Gastroesophageal sphincter (tissue), 4 donors: Measurements from ENCODE around the gene AFF3. TPM values are rescaled to one million over a fixed set of nuclear protein-coding genes. Genes with fewer than 3 reads are reported as not detected.

ENCODE experiments used
- ATAC-seq: fragments of 150-250 bp; one replicate; pipeline ENCODE4 v1.9.1; 2016; ENCODE audit warnings: mild to moderate bottlenecking, moderate library complexity
- H3K27ac ChIP-seq, 4 donors: fragments of 200-600 bp; sonication (generic) in 3 of 4; 1 replicate in 3 of 4; 2 replicates in 1 of 4; pipeline ENCODE4 v1.5.1; 2016 to 2019
- H3K27me3 ChIP-seq: fragments of 200-600 bp; sonication (generic); one replicate; pipeline ENCODE4 v1.5.1; 2019
- H3K36me3 ChIP-seq, 2 donors: fragments of 200-600 bp; sonication (generic); one replicate each; pipeline ENCODE4 v1.5.1; 2019; ENCODE audit warnings: control low read depth in 1 of 2
- H3K4me1 ChIP-seq, 3 donors: fragments of 200-600 bp; sonication (generic); 1 replicate in 2 of 3; 2 replicates in 1 of 3; pipeline ENCODE4 v1.5.1; 2016 to 2019; ENCODE audit warnings: control low read depth in 2 of 3
- H3K4me3 ChIP-seq, 2 donors: fragments of 200-600 bp; sonication (generic); one replicate each; pipeline ENCODE4 v1.5.1; 2019; ENCODE audit warnings: mild to moderate bottlenecking in 1 of 2, moderate library complexity in 1 of 2
- H3K9me3 ChIP-seq, 3 donors: fragments of 200-600 bp; sonication (generic); one replicate each; pipeline ENCODE4 v1.5.1; 2017 to 2019; ENCODE audit warnings: control low read depth in 2 of 3
- CTCF ChIP-seq, 4 experiments: fragments of 200-600 bp in 2 of 4; fragments of 450-650 bp in 2 of 4; sonication (generic) in 1 of 4; IDR thresholded peaks; one replicate each; pipeline ENCODE4 v1.5.1; 2017 to 2019; ENCODE audit warnings: antibody characterized with exemption in 4 of 4, mild to moderate bottlenecking in 2 of 4, moderate library complexity in 2 of 4
- EP300 ChIP-seq: sonication (generic); formaldehyde crosslinking; IDR thresholded peaks from one replicate; pipeline ENCODE4 v1.6.1; 2017; ENCODE audit warnings: antibody characterized with exemption, mild to moderate bottlenecking
- POLR2A ChIP-seq, 2 donors: fragments of 450-650 bp; IDR thresholded peaks; one replicate each; pipeline ENCODE4 v1.6.1; 2017; ENCODE audit warnings: antibody characterized with exemption in 2 of 2, mild to moderate bottlenecking in 2 of 2, moderate library complexity in 1 of 2
- POLR2AphosphoS5 ChIP-seq: sonication (generic); formaldehyde crosslinking; IDR thresholded peaks from one replicate; pipeline ENCODE4 v1.6.1; 2017; ENCODE audit warnings: antibody characterized with exemption
- WGBS, 2 donors: methylation state at CpG; one replicate each; pipeline ENCODE4 v1.1.5; 2018; ENCODE audit warnings: low coverage in 1 of 2; 5-methylcytosine and 5-hydroxymethylcytosine counted together
- total RNA-seq, 4 donors: library from RNA; depleted of rRNA; stranded (reverse); fragments of >200 nt; gene quantifications; one replicate each; pipeline ENCODE4 v1.1.0, GENCODE V29; 2016

The AFF3 gene
- total RNA-seq, 4 donors from 2014 or later: 15.4 to 74.8 (median 37.7) TPM

GRCh38 chr2:99543247-99543646 lies 599.1 kb downstream of the AFF3 start:
- no peak overlapping the region for H3K4me3 ChIP-seq
- H3K36me3 ChIP-seq: no peaks in the 10 kb centered on the region
- 60% methylated on average over 1 of the region's 1 CpG; no CpG with 5 or more reads in 1 of the 2 donors for WGBS, 2 donors
- ATAC-seq: no peak
- H3K27ac ChIP-seq: no peak overlapping the region
- TF ChIP-seq EP300: no peak
- no peak for TF ChIP-seq CTCF (IDR thresholded peaks at IDR 0.05)
- TF ChIP-seq POLR2AphosphoS5: no peak
- no peaks in the 10 kb centered on the region for H3K9me3 ChIP-seq
- H3K27me3 ChIP-seq: no peaks in the 10 kb centered on the region
- peaks cover 0 to 8% (median 0%) of the 10 kb centered on the region in 3 donors for H3K4me1 ChIP-seq

GRCh38 chr2:99537910-99538485 lies 604.4 kb downstream of the AFF3 start:
- Histone ChIP-seq H3K36me3 (no peaks in the 10 kb centered on the region), H3K9me3 (peaks cover 0 to 4% (median 0%) of the 10 kb centered on the region in 3 donors), H3K27ac (no peak overlapping the region), H3K27me3 (no peaks in the 10 kb centered on the region), H3K4me1 (no peaks in the 10 kb centered on the region), H3K4me3 (no peak overlapping the region)
- WGBS, 2 donors: 87 to 89% methylated on average over 4 of the region's 4 CpGs
- no peak for TF ChIP-seq EP300
- no peak for TF ChIP-seq POLR2A (IDR thresholded peaks at IDR 0.05)
- no peak for TF ChIP-seq POLR2AphosphoS5
- no peak for TF ChIP-seq CTCF (IDR thresholded peaks at IDR 0.05)
- ATAC-seq: no peak

- H3K27me3 ChIP-seq: no peaks in the 10 kb centered on the region
- no peak overlapping the region for H3K27ac ChIP-seq
- no peaks in the 10 kb centered on the region for H3K9me3 ChIP-seq
- H3K4me3 ChIP-seq: no peak overlapping the region
- H3K36me3 ChIP-seq: no peaks in the 10 kb centered on the region
- WGBS, 2 donors: 80 to 100% methylated on average over 2 of the region's 2 CpGs
- H3K4me1 ChIP-seq: no peaks in the 10 kb centered on the region
- no peak for TF ChIP-seq CTCF (IDR thresholded peaks at IDR 0.05)
- no peak for TF ChIP-seq POLR2AphosphoS5
- no peak for TF ChIP-seq POLR2A (IDR thresholded peaks at IDR 0.05)
- no peak for TF ChIP-seq EP300
- no peak for ATAC-seq
Observed at GRCh38 chr2:99524056-99524455, 618.3 kb downstream of the AFF3 start.

GRCh38 chr2:99522157-99522556 lies 620.2 kb downstream of the AFF3 start:
- Histone ChIP-seq H3K27me3 (no peaks in the 10 kb centered on the region), H3K27ac (no peak overlapping the region)
- WGBS, 2 donors: 88 to 100% methylated on average over 1 of the region's 2 CpGs

More at GRCh38 chr2:99522157-99522556, 620.2 kb downstream of the AFF3 start:
- ATAC-seq: no peak
- Histone ChIP-seq H3K9me3 (no peaks in the 10 kb centered on the region), H3K4me3 (no peak overlapping the region), H3K4me1 (no peaks in the 10 kb centered on the region), H3K36me3 (no peaks in the 10 kb centered on the region)
- TF ChIP-seq POLR2A (IDR thresholded peaks at IDR 0.05): no peak
- no peak for TF ChIP-seq CTCF (IDR thresholded peaks at IDR 0.05)
- no peak for TF ChIP-seq POLR2AphosphoS5
- no peak for TF ChIP-seq EP300
